Neural cell (in vitro differentiated cells): ENCODE results near the gene PACS2. TPM values are rescaled to one million over a fixed set of nuclear protein-coding genes. Genes with fewer than 3 reads are reported as not detected.

ENCODE experiments used
- H2AFZ ChIP-seq: fragments of 200-600, 300-800 bp; sonication (generic), shearing (Covaris generic); 2 replicates; pipeline ENCODE4 v1.6.0; 2014; ENCODE audit warnings: low read depth, mild to moderate bottlenecking, antibody characterized with exemption, low read length, moderate library complexity
- H3F3A ChIP-seq: fragments of 200-600 bp; shearing (Covaris generic); 2 replicates; pipeline ENCODE4 v1.6.1; 2016; ENCODE audit warnings: mild to moderate bottlenecking, moderate library complexity, mixed read lengths, antibody characterized with exemption, low read length; ENCODE audit not compliant: insufficient read depth, poor library complexity, severe bottlenecking
- H3K27ac ChIP-seq: fragments of 200-600, 300-800 bp; sonication (generic), shearing (Covaris generic); 2 replicates; pipeline ENCODE4 v1.5.1; 2014; ENCODE audit warnings: mild to moderate bottlenecking, low read length, moderate library complexity
- H3K27me3 ChIP-seq: fragments of 300-800, 200-600 bp; sonication (generic), shearing (Covaris generic); 2 replicates; pipeline ENCODE4 v1.6.0; 2014; ENCODE audit warnings: mild to moderate bottlenecking, low read depth, low read length, moderate library complexity; ENCODE audit not compliant: insufficient read depth
- H3K36me3 ChIP-seq: fragments of 300-800, 200-600 bp; sonication (generic), shearing (Covaris generic); 2 replicates; pipeline ENCODE4 v1.5.1; 2014; ENCODE audit warnings: mild to moderate bottlenecking, antibody characterized with exemption, low read length, moderate library complexity; ENCODE audit not compliant: insufficient read depth
- H3K4me2 ChIP-seq: fragments of 300-800, 200-600 bp; sonication (generic), shearing (Covaris generic); 2 replicates; pipeline ENCODE4 v1.6.0; 2014; ENCODE audit warnings: mild to moderate bottlenecking, low read length
- H3K4me3 ChIP-seq: fragments of 300-800, 200-600 bp; sonication (generic), shearing (Covaris generic); 2 replicates; pipeline ENCODE4 v1.5.1; 2014; ENCODE audit warnings: mild to moderate bottlenecking, low read length, moderate library complexity
- H3K79me2 ChIP-seq: fragments of 200-600 bp; shearing (Covaris generic); replicated peaks from 2 replicates; pipeline ENCODE4 v1.6.0; 2014; ENCODE audit warnings: mild to moderate bottlenecking, low read length, moderate library complexity; ENCODE audit not compliant: insufficient read depth
- H3K9ac ChIP-seq: fragments of 300-800, 200-600 bp; sonication (generic), shearing (Covaris generic); 2 replicates; pipeline ENCODE4 v1.6.1; 2016; ENCODE audit warnings: mild to moderate bottlenecking, low read length, mixed read lengths
- H3K9me2 ChIP-seq: fragments of 200-600 bp; shearing (Covaris generic); 2 replicates; pipeline ENCODE4 v1.6.1; 2016; ENCODE audit warnings: mild to moderate bottlenecking, low read length, mixed read lengths; ENCODE audit not compliant: insufficient read depth
- H3K9me3 ChIP-seq: fragments of 200-600, 300-800 bp; sonication (generic), shearing (Covaris generic); 2 replicates; pipeline ENCODE4 v1.6.1; 2016; ENCODE audit warnings: mild to moderate bottlenecking, mixed run types, low read length, moderate library complexity, mixed read lengths
- H4K20me1 ChIP-seq: fragments of 200-600 bp; shearing (Covaris generic); 2 replicates; pipeline ENCODE4 v1.6.1; 2016; ENCODE audit warnings: mild to moderate bottlenecking, mixed run types; ENCODE audit not compliant: insufficient read depth
- EP300 ChIP-seq: fragments of 450-650 bp; conservative IDR thresholded peaks from 2 replicates; pipeline ENCODE4 v1.6.1; 2014; ENCODE audit warnings: antibody characterized with exemption, mild to moderate bottlenecking, moderate library complexity; ENCODE audit not compliant: poor library complexity, severe bottlenecking
- MXI1 ChIP-seq: fragments of 450-650 bp; conservative IDR thresholded peaks from 2 replicates; pipeline ENCODE4 v1.6.1; 2014; ENCODE audit warnings: antibody characterized with exemption, mild to moderate bottlenecking; ENCODE audit not compliant: poor library complexity, severe bottlenecking
- POLR2AphosphoS5 ChIP-seq: IDR thresholded peaks from 2 replicates; pipeline ENCODE4 v1.6.1; 2012
- SMC3 ChIP-seq: fragments of 450-650 bp; conservative IDR thresholded peaks from 2 replicates; pipeline ENCODE4 v1.6.1; 2014; ENCODE audit warnings: antibody characterized with exemption, mild to moderate bottlenecking, moderate library complexity; ENCODE audit not compliant: poor library complexity
- TAF1 ChIP-seq: IDR thresholded peaks from 2 replicates; pipeline ENCODE4 v1.6.1; 2012; ENCODE audit warnings: low read depth
- polyA plus RNA-seq: library from polyadenylated mRNA; depleted of rRNA; stranded (reverse); fragments of >200 nt; gene quantifications from 2 replicates; pipeline ENCODE4 v1.2.3, GENCODE V29; 2014
- TF ChIP-seq, protein P1 (sequence below): fragments of 450-650 bp; IDR thresholded peaks from 2 replicates; pipeline ENCODE4 v1.5.1; 2014; ENCODE audit warnings: antibody characterized with exemption, mild to moderate bottlenecking, moderate library complexity; ENCODE audit not compliant: poor library complexity, severe bottlenecking
- TF ChIP-seq, protein P2 (sequence below): IDR thresholded peaks from 2 replicates; pipeline ENCODE4 v1.6.1; 2012; ENCODE audit warnings: borderline replicate concordance

Gene PACS2
- polyA plus RNA-seq, 1 donor from 2014 or later, result 77.7 TPM

DNA sequence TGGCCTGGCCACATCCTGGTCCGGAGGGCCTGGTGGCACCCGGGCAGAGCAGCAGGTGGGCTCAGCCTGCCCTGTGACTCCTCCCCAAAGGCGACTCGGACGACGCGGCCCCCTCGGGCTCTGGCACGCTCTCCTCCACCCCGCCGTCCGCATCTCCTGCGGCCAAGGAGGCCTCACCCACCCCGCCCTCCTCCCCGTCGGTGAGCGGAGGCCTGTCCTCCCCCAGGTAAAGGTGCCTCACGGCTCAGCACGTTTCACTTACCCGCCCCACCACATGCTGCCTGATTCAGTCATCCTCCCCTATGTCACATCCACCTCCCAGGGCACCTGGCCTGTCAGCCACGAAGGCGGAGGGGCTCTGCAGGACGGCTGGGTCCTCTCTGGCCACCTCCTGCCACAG lies 77.0 kb downstream of the PACS2 start:
- Histone ChIP-seq H3K27ac (no peak overlapping the region), H3F3A (no peaks in the 10 kb centered on the region), H3K9ac (no peak overlapping the region), H3K79me2 (no peaks in the 10 kb centered on the region), H3K4me3 (no peak overlapping the region), H3K4me2 (no peak overlapping the region), H2AFZ (no peak overlapping the region), H3K27me3 (no peaks in the 10 kb centered on the region), H3K36me3 (no peaks in the 10 kb centered on the region), H3K9me2 (no peaks in the 10 kb centered on the region), H4K20me1 (no peaks in the 10 kb centered on the region), H3K9me3 (no peaks in the 10 kb centered on the region)
- TF ChIP-seq POLR2AphosphoS5 (no peak), SMC3 (no peak)
- TF ChIP-seq, protein P1, sequence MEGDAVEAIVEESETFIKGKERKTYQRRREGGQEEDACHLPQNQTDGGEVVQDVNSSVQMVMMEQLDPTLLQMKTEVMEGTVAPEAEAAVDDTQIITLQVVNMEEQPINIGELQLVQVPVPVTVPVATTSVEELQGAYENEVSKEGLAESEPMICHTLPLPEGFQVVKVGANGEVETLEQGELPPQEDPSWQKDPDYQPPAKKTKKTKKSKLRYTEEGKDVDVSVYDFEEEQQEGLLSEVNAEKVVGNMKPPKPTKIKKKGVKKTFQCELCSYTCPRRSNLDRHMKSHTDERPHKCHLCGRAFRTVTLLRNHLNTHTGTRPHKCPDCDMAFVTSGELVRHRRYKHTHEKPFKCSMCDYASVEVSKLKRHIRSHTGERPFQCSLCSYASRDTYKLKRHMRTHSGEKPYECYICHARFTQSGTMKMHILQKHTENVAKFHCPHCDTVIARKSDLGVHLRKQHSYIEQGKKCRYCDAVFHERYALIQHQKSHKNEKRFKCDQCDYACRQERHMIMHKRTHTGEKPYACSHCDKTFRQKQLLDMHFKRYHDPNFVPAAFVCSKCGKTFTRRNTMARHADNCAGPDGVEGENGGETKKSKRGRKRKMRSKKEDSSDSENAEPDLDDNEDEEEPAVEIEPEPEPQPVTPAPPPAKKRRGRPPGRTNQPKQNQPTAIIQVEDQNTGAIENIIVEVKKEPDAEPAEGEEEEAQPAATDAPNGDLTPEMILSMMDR, result no peak

DNA sequence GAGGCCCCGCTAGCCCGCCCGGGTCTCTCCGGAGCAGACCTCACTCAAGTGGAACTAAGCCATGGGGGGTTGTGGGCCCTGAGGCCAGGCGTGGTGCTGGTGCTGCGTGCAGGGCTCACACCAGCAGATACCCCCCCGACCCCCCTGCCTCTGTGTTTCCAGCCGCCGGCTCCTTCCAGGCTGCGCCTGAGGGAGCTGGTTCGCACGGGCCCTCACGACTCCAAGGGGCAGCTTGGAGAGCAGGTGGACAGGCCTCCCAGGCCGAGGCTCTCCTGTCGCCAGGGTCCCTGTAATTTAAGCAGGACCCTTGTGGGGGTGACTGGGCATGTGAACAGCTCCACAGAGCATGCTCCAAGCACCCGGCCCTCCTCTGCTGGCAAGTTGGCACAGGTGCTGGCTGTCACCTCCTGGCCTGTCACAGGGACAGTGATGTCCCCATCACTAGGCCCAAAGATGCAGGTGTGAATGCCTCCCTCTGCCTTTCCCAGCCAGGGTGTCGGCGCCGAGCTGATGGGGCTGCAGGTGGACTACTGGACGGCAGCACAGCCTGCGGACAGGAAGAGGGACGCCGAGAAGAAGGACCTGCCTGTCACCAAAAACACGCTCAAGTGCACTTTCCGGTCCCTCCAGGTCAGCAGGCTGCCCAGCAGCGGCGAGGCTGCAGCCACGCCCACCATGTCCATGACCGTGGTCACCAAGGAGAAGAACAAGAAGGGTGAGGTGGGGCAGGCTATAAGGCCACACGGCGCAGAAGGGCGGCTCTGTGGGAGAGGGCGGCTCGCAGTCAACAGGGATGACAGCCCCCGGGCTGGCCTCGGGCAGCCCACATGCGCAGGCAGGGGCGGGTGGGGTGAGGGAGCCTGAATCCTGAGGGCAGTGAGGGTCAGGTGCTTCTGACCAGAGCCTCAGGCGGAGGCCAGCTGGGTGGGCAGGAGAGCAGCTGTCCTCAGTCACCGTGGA lies 77.9 kb downstream of the PACS2 start:
- H3K9me2 ChIP-seq, result no peaks in the 10 kb centered on the region
- no peak overlapping the region for H3K9ac ChIP-seq
- no peak overlapping the region for H3K27ac ChIP-seq
- H3F3A ChIP-seq, result no peaks in the 10 kb centered on the region
- H3K79me2 ChIP-seq, result no peaks in the 10 kb centered on the region
- no peaks in the 10 kb centered on the region for H3K9me3 ChIP-seq
- no peak overlapping the region for H2AFZ ChIP-seq
- H3K27me3 ChIP-seq, result no peaks in the 10 kb centered on the region
- no peak overlapping the region for H3K4me2 ChIP-seq
- no peak for TF ChIP-seq MXI1
- no peak for TF ChIP-seq EP300
- no peak for TF ChIP-seq POLR2AphosphoS5
- TF ChIP-seq, protein P2, sequence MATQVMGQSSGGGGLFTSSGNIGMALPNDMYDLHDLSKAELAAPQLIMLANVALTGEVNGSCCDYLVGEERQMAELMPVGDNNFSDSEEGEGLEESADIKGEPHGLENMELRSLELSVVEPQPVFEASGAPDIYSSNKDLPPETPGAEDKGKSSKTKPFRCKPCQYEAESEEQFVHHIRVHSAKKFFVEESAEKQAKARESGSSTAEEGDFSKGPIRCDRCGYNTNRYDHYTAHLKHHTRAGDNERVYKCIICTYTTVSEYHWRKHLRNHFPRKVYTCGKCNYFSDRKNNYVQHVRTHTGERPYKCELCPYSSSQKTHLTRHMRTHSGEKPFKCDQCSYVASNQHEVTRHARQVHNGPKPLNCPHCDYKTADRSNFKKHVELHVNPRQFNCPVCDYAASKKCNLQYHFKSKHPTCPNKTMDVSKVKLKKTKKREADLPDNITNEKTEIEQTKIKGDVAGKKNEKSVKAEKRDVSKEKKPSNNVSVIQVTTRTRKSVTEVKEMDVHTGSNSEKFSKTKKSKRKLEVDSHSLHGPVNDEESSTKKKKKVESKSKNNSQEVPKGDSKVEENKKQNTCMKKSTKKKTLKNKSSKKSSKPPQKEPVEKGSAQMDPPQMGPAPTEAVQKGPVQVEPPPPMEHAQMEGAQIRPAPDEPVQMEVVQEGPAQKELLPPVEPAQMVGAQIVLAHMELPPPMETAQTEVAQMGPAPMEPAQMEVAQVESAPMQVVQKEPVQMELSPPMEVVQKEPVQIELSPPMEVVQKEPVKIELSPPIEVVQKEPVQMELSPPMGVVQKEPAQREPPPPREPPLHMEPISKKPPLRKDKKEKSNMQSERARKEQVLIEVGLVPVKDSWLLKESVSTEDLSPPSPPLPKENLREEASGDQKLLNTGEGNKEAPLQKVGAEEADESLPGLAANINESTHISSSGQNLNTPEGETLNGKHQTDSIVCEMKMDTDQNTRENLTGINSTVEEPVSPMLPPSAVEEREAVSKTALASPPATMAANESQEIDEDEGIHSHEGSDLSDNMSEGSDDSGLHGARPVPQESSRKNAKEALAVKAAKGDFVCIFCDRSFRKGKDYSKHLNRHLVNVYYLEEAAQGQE, result no peak
- TF ChIP-seq, protein P1, result no peak
- no peak for TF ChIP-seq SMC3
- no peak for TF ChIP-seq TAF1
- H3K4me3 ChIP-seq, result no peak overlapping the region
- H4K20me1 ChIP-seq, result no peaks in the 10 kb centered on the region
- no peaks in the 10 kb centered on the region for H3K36me3 ChIP-seq
